Astrocyte (in vitro differentiated cells and primary cell): ENCODE measurements around the gene MCM8.

ENCODE experiments used
- CTCF ChIP-seq: IDR thresholded peaks from 2 replicates; pipeline ENCODE4 v1.5.1; 2011; ENCODE audit warnings: low read depth, mild to moderate bottlenecking, inconsistent platforms, low read length, moderate library complexity; ENCODE audit not compliant: insufficient read depth
- EZH2 ChIP-seq: IDR thresholded peaks from 2 replicates; pipeline ENCODE4 v1.6.1; 2012; ENCODE audit warnings: mild to moderate bottlenecking, low read length, inconsistent platforms; ENCODE audit not compliant: insufficient read depth

GRCh38 chr20:5969348-5969935 is 19.0 kb downstream of the MCM8 start:
- no peak for TF ChIP-seq CTCF
- TF ChIP-seq EZH2: no peak
